HL-60 (cell line): ENCODE data around the gene ARID1B.

Experiments
- CTCF ChIP-seq: IDR thresholded peaks from one replicate; pipeline ENCODE4 v1.5.1; 2011; ENCODE audit warnings: low read length, control low read depth, inconsistent platforms; ENCODE audit not compliant: insufficient read depth
- GABPA ChIP-seq: IDR thresholded peaks from 2 replicates; pipeline ENCODE4 v1.6.1; 2012; ENCODE audit warnings: low read depth
- POLR2AphosphoS5 ChIP-seq: IDR thresholded peaks from 2 replicates; pipeline ENCODE4 v1.6.1; 2012; ENCODE audit warnings: low read depth

- TF ChIP-seq CTCF = no peak
- TF ChIP-seq GABPA = no peak
- no peak for TF ChIP-seq POLR2AphosphoS5
Measured at GRCh38 chr6:156952401-156952800, 175.2 kb downstream of the ARID1B start.
